CD4-positive, alpha-beta memory T cell (primary cell): ENCODE measurements around the gene COL5A1. TPM values are rescaled to one million over a fixed set of nuclear protein-coding genes. Genes with fewer than 3 reads are reported as not detected.

Source experiments
- CTCF ChIA-PET: fragments of 350-600 bp; sonication (Branson Sonifier 250); formaldehyde crosslinking; loops from one replicate; lab custom pipeline; 2021; ENCODE audit warnings: inconsistent platforms; ENCODE audit not compliant: partially characterized antibody; lab: Charles Lee
- POLR2A ChIA-PET: fragments of 350-600 bp; sonication (Branson Sonifier 250); formaldehyde crosslinking; loops from one replicate; lab custom pipeline; 2021; ENCODE audit not compliant: partially characterized antibody; lab: Charles Lee
- DNase-seq, 5 donors: peaks; one replicate each; pipeline versions ENCODE4 v3.0.0 to v3.0.0-alpha.2; 2020 to 2022; ENCODE audit warnings: mixed read lengths in 1 of 5
- H3K27ac ChIP-seq: one replicate; pipeline ENCODE4 v1.7.0; 2013; ENCODE audit warnings: low read depth, low read length
- H3K27me3 ChIP-seq: 2 replicates; pipeline ENCODE4 v1.7.0; 2013; ENCODE audit warnings: mild to moderate bottlenecking, low read length, moderate library complexity; ENCODE audit not compliant: insufficient read depth
- H3K36me3 ChIP-seq: 2 replicates; pipeline ENCODE4 v1.7.0; 2013; ENCODE audit warnings: mild to moderate bottlenecking, low read length, moderate library complexity; ENCODE audit not compliant: insufficient read depth
- H3K4me1 ChIP-seq: 2 replicates; pipeline ENCODE4 v1.7.0; 2013; ENCODE audit warnings: mild to moderate bottlenecking, low read length, moderate library complexity; ENCODE audit not compliant: insufficient read depth
- H3K4me3 ChIP-seq, 2 donors: one replicate each; pipeline ENCODE4 v1.7.0; 2013; ENCODE audit warnings: low read length in 2 of 2, mild to moderate bottlenecking in 1 of 2
- H3K9me3 ChIP-seq, 2 donors: one replicate each; pipeline ENCODE4 v1.7.0; 2013; ENCODE audit warnings: low read length in 2 of 2, control low read depth in 1 of 2; ENCODE audit not compliant: control insufficient read depth in 1 of 2
- H3K27ac Mint-ChIP-seq, 7 donors: one replicate each; pipeline ENCODE4 v1.8.0; 2020 to 2021; ENCODE audit warnings: mixed read lengths in 7 of 7, mild to moderate bottlenecking in 6 of 7, inconsistent platforms in 3 of 7, moderate library complexity in 3 of 7
- H3K27me3 Mint-ChIP-seq, 2 donors: one replicate each; pipeline ENCODE4 v1.8.0; 2020 to 2021; ENCODE audit warnings: mixed read lengths in 2 of 2
- H3K36me3 Mint-ChIP-seq, 2 donors: one replicate each; pipeline ENCODE4 v1.8.0; 2020 to 2021; ENCODE audit warnings: mixed read lengths in 2 of 2, inconsistent platforms in 1 of 2, mild to moderate bottlenecking in 1 of 2
- H3K4me1 Mint-ChIP-seq, 4 donors: one replicate each; pipeline ENCODE4 v1.8.0; 2020 to 2021; ENCODE audit warnings: mixed read lengths in 4 of 4, mild to moderate bottlenecking in 1 of 4
- H3K4me3 Mint-ChIP-seq, 8 donors: one replicate each; pipeline ENCODE4 v1.8.0; 2020 to 2021; ENCODE audit warnings: mixed read lengths in 8 of 8, mild to moderate bottlenecking in 7 of 8, moderate library complexity in 6 of 8, inconsistent platforms in 3 of 8
- H3K9me3 Mint-ChIP-seq, 8 donors: one replicate each; pipeline ENCODE4 v1.8.0; 2020 to 2021; ENCODE audit warnings: mixed read lengths in 8 of 8, mild to moderate bottlenecking in 5 of 8, inconsistent platforms in 3 of 8, moderate library complexity in 1 of 8
- intact Hi-C: fragments of 100-400 bp; cut with micrococcal nuclease; formaldehyde crosslinking; loops from one replicate; pipeline ENCODE4 v1.15.1; 2023
- polyA plus RNA-seq, 2 donors: library from polyadenylated mRNA; unstranded; fragments of 300-500 nt; fragmentation: Illumina TruSeq; gene quantifications; one replicate each; pipeline ENCODE4 v1.2.3, GENCODE V29; 2021
- total RNA-seq, 2 experiments: library from RNA; stranded (reverse); gene quantifications; one replicate each; pipeline ENCODE4 v1.2.3, GENCODE V29; 2021

Gene COL5A1
- total and polyA plus RNA-seq, 4 experiments from 2014 or later = 0.36 to 1.6 (median 1.5) TPM; not detected in 1

- H3K36me3 Mint-ChIP-seq = no peaks in the 10 kb centered on the region
- H3K27me3 Mint-ChIP-seq = no peaks in the 10 kb centered on the region
- H3K27ac ChIP-seq = no peak overlapping the region
- no peaks in the 10 kb centered on the region for H3K4me1 Mint-ChIP-seq
- no peaks in the 10 kb centered on the region for H3K4me1 ChIP-seq
- POLR2A ChIA-PET = no interaction called here
- CTCF ChIA-PET = no interaction called here
- no peak overlapping the region for H3K4me3 ChIP-seq
- no peaks in the 10 kb centered on the region for H3K9me3 ChIP-seq
- H3K36me3 ChIP-seq = no peaks in the 10 kb centered on the region
- H3K27me3 ChIP-seq = no peaks in the 10 kb centered on the region
- no peak overlapping the region for H3K27ac Mint-ChIP-seq
- intact Hi-C loops = no loop called here
- no peak for DNase-seq
- peaks cover 0 to 2% (median 0%) of the 10 kb centered on the region in 8 donors for H3K9me3 Mint-ChIP-seq
- H3K4me3 Mint-ChIP-seq = no peak overlapping the region
Observed at GRCh38 chr9:134733480-134734232, 92.1 kb downstream of the COL5A1 start.

DNA sequence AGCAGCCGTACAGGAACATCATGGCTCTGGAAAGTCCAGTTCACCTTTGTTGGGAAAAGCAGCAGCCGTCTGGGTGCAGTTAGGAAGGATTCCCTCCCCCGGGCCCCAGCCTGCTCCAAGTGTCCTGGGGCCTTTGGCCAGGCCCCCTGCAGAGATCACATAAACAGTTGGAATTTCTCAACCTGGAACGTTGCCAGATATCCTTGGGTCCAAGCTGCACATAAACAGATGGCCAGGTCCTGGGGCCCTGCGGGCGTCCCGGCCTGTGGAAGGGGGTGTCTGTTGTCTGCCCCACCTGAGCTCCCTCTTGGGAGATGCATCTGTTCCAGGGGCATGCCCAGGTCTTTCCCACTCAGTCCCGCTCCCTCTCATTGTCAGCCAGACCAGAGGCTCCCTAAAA is 92.7 kb downstream of the COL5A1 start:
- H3K9me3 ChIP-seq = no peaks in the 10 kb centered on the region
- no peak overlapping the region for H3K27ac Mint-ChIP-seq
- no peaks in the 10 kb centered on the region for H3K36me3 Mint-ChIP-seq
- H3K27me3 Mint-ChIP-seq = peaks cover 0 to 2% of the 10 kb centered on the region in 2 donors
- peaks cover 0 to 1% (median 0%) of the 10 kb centered on the region in 8 donors for H3K9me3 Mint-ChIP-seq
- H3K27ac ChIP-seq = no peak overlapping the region
- H3K4me1 Mint-ChIP-seq = no peaks in the 10 kb centered on the region
- no peaks in the 10 kb centered on the region for H3K36me3 ChIP-seq
- H3K4me1 ChIP-seq = no peaks in the 10 kb centered on the region
- intact Hi-C loops = no loop called here
- CTCF ChIA-PET = no interaction called here
- H3K4me3 ChIP-seq = no peak overlapping the region
- no peak for DNase-seq
- H3K27me3 ChIP-seq = no peaks in the 10 kb centered on the region
- H3K4me3 Mint-ChIP-seq = no peak overlapping the region
- POLR2A ChIA-PET = no interaction called here

GRCh38 chr9:134735441-134736175 is 94.0 kb downstream of the COL5A1 start:
- ChIA-PET POLR2A (no interaction called here), CTCF (no interaction called here)
- no peak overlapping the region for H3K27ac ChIP-seq
- Mint-ChIP-seq H3K27me3 (peaks cover 0 to 4% of the 10 kb centered on the region in 2 donors), H3K27ac (no peak overlapping the region), H3K4me1 (no peaks in the 10 kb centered on the region), H3K9me3 (no peaks in the 10 kb centered on the region), H3K4me3 (no peak overlapping the region), H3K36me3 (no peaks in the 10 kb centered on the region)
- H3K4me1 ChIP-seq = no peaks in the 10 kb centered on the region
- H3K27me3 ChIP-seq = no peaks in the 10 kb centered on the region
- intact Hi-C loops = no loop called here
- DNase-seq = no peak
- H3K4me3 ChIP-seq = no peak overlapping the region
- no peaks in the 10 kb centered on the region for H3K9me3 ChIP-seq
- H3K36me3 ChIP-seq = no peaks in the 10 kb centered on the region

GRCh38 chr9:134736791-134737497 is 95.3 kb downstream of the COL5A1 start:
- Mint-ChIP-seq H3K27me3 (peaks cover 4 to 5% of the 10 kb centered on the region in 2 donors), H3K27ac (no peak overlapping the region), H3K4me1 (no peaks in the 10 kb centered on the region), H3K9me3 (no peaks in the 10 kb centered on the region), H3K36me3 (no peaks in the 10 kb centered on the region), H3K4me3 (no peak overlapping the region)
- CTCF ChIA-PET = interaction anchor here (0.8 kb wide), 1 partner anchor 291 kb away, joined by 3 read pairs; no protein-coding TSS in a partner anchor
- intact Hi-C loops = no loop called here
- H3K27ac ChIP-seq = no peak overlapping the region
- no peak for DNase-seq
- POLR2A ChIA-PET = no interaction called here
- H3K4me1 ChIP-seq = no peaks in the 10 kb centered on the region
- H3K36me3 ChIP-seq = no peaks in the 10 kb centered on the region
- no peaks in the 10 kb centered on the region for H3K27me3 ChIP-seq
- no peak overlapping the region for H3K4me3 ChIP-seq
- no peaks in the 10 kb centered on the region for H3K9me3 ChIP-seq

DNA sequence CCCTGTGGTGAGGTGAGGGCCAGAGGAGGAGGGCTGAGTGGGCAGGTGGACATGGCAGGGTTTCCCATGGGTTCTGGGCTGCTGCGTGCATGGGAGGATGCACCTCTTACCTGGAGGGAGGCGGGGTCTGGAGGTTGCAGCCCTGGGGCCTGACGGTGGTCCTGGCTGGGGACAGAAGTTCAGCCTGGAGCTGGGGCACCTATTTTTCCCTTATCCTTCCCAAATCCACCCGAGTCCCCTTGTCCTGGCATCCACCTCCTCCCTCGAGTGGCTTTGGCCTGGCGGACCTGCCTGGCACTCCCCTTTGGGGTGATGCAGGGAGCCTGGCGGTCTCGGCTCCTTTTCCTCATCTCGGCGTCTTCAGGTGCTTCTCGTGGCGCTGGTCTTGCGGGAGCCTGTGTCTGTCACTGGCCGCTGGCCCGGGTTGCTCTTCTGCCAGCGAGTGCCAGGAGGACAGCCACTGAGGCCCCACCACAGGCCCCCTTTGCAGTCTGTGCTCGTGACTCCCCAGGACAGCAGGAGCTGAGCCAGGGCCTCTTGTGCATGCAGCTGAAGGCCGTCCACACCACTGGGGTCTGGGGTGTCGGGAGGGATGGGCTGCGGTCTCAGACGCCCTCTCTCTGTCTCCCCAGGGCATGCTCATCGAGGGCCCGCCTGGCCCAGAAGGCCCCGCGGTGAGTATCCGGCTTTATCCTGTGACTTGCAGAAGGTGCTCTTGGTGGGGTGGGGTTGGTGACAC is 96.4 kb downstream of the COL5A1 start:
- Histone ChIP-seq H3K9me3 (no peaks in the 10 kb centered on the region), H3K27ac (no peak overlapping the region), H3K27me3 (no peaks in the 10 kb centered on the region), H3K4me1 (no peaks in the 10 kb centered on the region), H3K4me3 (no peak overlapping the region), H3K36me3 (no peaks in the 10 kb centered on the region)
- Mint-ChIP-seq H3K27ac (no peak overlapping the region), H3K9me3 (peaks cover 0 to 1% (median 0%) of the 10 kb centered on the region in 8 donors), H3K4me1 (no peaks in the 10 kb centered on the region), H3K36me3 (no peaks in the 10 kb centered on the region), H3K27me3 (peaks cover 4 to 5% of the 10 kb centered on the region in 2 donors), H3K4me3 (no peak overlapping the region)
- DNase-seq = no peak
- POLR2A ChIA-PET = no interaction called here
- CTCF ChIA-PET = interaction anchor here (0.8 to 2.9 kb wide), 2 partner anchors 289 to 292 kb away, joined by 3 to 18 read pairs; no protein-coding TSS in a partner anchor
- intact Hi-C loops = no loop called here

DNA sequence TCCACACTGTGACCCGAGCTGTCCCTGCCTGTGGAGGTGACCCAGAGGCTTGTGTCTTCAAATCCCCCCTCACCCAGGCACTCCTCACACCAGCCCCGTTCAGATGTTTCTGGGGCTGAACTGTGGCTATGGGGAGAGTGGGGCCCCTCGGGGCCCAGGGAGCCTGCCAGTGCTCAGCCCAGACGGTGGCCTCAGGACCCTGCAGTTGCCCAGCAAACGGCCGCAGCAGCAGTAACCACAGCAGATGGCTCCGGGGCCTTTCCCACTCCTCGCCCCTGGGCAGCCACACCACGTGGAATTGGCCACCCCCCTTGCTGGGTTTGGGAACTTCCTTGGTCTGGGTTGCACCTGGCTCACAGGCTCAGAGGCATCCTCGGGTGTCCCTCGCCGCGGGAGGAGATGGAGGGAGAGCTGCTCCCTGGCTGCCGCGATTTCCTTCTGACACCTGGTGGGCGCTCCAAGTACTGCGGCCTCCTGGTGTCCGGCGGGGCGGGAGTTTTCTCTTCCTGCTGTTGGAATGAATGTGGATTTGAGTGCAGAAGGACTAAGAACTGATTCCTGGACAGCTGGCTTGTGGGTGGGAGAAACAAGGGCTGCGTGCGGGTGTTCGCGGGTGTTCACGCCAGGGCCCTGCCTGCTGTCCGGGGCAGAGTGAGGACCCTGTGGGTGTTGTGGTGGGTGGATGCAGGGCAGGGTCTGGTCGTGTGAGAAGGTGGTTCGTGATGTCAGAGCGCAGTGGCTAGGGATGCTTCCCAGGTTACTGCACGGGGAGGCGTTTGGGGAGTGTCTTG is 97.5 kb downstream of the COL5A1 start:
- Mint-ChIP-seq H3K27me3 (peaks cover 4 to 5% of the 10 kb centered on the region in 2 donors), H3K4me1 (no peaks in the 10 kb centered on the region), H3K9me3 (peaks cover 0 to 1% (median 0%) of the 10 kb centered on the region in 8 donors), H3K27ac (no peak overlapping the region), H3K4me3 (no peak overlapping the region), H3K36me3 (no peaks in the 10 kb centered on the region)
- no peaks in the 10 kb centered on the region for H3K36me3 ChIP-seq
- H3K4me1 ChIP-seq = no peaks in the 10 kb centered on the region
- ChIA-PET CTCF (interaction anchor here (0.9 to 2.9 kb wide), 2 partner anchors 283 to 290 kb away, joined by 3 to 18 read pairs; no protein-coding TSS in a partner anchor), POLR2A (no interaction called here)
- peak in 2 of 5 donors; percentile 15 to 25 for DNase-seq
- intact Hi-C loops = no loop called here
- H3K27ac ChIP-seq = no peak overlapping the region
- no peaks in the 10 kb centered on the region for H3K9me3 ChIP-seq
- no peaks in the 10 kb centered on the region for H3K27me3 ChIP-seq
- H3K4me3 ChIP-seq = no peak overlapping the region
